GM12873 (cell line): Measurements from ENCODE around the gene CHAF1A.
A peak's percentile ranks its signal among the peaks of the same experiment; 100 is the strongest.

Source experiments
- TF ChIP-seq, protein P1 (sequence below): IDR thresholded peaks from 2 replicates; pipeline ENCODE4 v1.5.1; 2012; ENCODE audit warnings: low read depth, mild to moderate bottlenecking, moderate library complexity, low read length, control low read depth; ENCODE audit not compliant: insufficient read depth; ENCODE audit errors: missing control alignments

The CHAF1A gene, protein sequence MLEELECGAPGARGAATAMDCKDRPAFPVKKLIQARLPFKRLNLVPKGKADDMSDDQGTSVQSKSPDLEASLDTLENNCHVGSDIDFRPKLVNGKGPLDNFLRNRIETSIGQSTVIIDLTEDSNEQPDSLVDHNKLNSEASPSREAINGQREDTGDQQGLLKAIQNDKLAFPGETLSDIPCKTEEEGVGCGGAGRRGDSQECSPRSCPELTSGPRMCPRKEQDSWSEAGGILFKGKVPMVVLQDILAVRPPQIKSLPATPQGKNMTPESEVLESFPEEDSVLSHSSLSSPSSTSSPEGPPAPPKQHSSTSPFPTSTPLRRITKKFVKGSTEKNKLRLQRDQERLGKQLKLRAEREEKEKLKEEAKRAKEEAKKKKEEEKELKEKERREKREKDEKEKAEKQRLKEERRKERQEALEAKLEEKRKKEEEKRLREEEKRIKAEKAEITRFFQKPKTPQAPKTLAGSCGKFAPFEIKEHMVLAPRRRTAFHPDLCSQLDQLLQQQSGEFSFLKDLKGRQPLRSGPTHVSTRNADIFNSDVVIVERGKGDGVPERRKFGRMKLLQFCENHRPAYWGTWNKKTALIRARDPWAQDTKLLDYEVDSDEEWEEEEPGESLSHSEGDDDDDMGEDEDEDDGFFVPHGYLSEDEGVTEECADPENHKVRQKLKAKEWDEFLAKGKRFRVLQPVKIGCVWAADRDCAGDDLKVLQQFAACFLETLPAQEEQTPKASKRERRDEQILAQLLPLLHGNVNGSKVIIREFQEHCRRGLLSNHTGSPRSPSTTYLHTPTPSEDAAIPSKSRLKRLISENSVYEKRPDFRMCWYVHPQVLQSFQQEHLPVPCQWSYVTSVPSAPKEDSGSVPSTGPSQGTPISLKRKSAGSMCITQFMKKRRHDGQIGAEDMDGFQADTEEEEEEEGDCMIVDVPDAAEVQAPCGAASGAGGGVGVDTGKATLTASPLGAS

DNA sequence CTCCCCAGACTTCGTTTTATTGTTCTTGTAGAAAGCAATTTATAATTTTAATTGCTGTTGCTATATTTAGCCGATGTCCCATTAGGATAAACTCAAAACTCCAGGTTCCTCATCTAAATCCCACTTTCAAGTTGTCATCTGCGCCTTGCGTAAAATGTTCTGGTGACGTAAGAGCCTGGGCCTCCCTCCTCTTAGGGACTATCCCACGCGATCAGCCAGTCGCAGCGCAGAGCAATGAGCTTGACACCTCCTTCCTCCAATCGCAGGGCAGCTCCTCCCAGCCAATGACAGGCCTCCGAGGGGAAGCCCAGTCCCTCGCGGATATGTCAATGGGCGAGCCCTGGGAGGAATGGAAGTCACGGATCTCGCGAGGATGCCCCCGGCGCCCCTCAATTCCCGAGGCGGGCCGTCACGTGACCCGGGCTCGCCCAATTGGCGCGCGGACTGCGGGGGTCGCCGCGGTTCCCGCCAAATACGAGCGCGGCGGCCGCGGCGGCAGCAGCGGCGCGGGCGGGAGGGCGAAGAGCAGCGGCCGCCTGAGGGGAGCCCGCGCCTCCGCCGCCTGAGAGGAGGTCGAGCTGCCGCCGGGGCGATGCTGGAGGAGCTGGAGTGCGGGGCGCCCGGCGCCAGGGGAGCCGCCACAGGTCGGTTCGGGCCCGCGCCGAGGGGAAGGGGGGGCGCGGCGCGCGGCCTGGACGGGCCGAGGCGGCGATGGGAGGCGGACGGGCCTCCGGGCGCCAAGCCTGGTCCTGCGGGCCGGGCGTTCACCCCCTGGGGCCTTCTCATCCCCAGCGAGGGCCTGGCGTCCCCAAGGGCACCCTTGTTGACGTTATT lies at the start of gene CHAF1A:
Gene CHAF1A, plus strand, starts transcription at position 470 of the 834 bp plus-strand sequence. Its CDS starts 123 bp downstream, at position 593.
- TF ChIP-seq, protein P1, sequence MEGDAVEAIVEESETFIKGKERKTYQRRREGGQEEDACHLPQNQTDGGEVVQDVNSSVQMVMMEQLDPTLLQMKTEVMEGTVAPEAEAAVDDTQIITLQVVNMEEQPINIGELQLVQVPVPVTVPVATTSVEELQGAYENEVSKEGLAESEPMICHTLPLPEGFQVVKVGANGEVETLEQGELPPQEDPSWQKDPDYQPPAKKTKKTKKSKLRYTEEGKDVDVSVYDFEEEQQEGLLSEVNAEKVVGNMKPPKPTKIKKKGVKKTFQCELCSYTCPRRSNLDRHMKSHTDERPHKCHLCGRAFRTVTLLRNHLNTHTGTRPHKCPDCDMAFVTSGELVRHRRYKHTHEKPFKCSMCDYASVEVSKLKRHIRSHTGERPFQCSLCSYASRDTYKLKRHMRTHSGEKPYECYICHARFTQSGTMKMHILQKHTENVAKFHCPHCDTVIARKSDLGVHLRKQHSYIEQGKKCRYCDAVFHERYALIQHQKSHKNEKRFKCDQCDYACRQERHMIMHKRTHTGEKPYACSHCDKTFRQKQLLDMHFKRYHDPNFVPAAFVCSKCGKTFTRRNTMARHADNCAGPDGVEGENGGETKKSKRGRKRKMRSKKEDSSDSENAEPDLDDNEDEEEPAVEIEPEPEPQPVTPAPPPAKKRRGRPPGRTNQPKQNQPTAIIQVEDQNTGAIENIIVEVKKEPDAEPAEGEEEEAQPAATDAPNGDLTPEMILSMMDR = no peak

DNA sequence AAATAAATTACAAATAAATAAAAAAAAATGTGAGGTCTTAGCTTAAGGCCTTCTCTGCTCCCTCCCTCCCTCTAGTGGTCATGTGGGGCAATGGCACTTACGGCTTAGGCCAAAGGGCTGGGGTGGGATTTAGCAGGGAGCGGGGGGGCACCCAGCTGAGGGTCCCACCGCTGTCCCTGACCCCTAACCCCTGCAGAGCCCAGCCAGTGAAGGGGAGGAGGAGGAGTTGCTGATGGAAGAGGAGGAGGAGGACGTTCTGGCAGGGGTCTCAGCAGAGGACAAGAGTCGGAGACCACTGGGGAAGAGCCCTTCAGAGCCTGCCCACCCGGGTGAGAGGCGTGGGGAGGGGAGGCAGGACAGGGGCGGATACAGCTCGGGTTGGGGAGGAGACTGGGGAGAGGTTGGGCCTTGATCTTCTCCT lies 49.7 kb upstream of the CHAF1A start:
- TF ChIP-seq, protein P1 = peak; percentile 79

DNA sequence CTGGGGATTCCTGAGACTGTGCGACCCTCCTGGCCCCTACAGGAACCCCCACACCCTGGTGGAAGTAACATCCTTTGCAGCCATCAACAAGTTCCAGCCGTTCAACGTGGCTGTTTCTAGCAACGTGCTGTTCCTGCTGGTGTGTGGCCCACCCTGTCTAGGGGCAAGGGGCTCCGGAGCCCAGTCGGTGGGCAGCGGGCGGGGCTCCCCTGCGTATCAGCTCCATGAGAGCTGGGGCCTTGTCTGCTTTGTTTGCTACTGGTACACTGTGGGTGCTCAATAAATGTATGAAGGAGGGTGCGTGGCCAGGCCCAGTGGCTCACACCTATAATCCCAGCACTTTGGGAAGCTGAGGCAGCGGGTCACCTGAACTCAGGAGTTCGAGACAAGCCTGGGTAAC lies 48.2 kb upstream of the CHAF1A start:
- TF ChIP-seq, protein P1 = no peak

DNA sequence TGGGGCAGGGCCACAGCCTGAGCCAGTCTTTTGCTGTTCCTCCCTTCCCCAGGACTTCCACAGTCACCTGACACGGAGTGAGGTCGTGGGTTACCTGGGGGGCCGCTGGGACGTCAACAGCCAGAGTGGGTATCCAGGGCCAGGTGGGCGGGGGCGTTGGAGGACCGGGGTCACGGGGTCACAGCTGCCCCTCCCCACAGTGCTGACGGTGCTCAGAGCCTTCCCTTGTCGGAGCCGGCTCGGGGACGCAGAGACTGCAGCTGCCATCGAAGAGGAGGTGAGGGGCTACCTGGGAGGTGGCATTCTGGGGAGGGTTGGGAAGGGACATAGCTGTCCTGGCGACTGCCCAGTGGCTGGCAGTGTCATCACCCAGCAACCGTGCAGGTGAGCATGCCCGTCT lies 47.5 kb upstream of the CHAF1A start:
- TF ChIP-seq, protein P1 = no peak

DNA sequence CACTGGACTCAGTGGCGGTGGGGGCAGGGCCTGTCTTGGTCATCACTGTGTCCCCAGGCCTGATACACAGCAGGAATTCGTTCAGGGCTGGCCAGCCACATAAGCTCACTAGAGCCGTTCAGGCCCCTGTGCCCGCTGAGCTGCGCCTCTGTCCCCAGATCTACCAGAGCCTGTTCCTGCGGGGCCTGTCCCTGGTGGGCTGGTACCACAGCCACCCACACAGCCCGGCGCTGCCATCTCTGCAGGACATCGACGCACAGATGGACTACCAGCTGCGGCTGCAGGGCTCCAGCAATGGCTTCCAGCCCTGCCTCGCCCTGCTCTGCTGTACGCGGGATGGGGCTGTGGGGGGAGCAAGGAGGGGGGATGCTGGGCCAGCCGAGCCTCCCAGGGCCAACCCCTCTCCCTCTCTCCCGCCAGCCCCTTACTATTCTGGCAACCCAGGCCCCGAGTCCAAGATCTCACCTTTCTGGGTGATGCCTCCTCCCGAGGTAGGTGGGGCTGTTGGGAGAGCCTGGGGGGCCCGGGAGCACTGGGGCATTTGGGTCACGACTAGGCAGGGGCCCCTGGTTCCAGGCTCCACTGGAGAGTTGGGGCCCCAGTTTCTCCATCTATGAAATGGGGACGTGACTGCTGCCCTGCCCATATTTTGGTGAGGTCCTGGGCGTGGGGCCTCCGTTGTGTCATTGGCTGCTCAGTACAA lies 45.2 kb upstream of the CHAF1A start:
- TF ChIP-seq, protein P1 = no peak

DNA sequence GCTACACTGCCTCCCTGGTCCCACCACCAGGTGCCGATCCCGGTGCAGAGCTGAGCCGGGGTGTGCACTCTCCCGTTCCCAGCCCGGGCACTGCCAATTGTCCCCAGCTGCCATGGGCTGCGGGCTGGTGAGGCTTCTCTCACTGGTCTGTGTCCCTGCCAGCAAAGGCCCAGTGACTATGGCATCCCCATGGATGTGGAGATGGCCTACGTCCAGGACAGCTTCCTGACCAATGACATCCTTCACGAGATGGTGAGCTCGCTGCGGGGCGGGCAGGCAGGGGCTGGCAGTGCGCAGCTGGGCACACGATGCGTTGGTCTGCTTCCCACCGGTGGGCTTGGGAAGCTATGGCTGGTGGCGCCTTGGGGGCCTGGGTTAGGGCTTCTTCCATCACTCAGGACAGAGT lies 44.5 kb upstream of the CHAF1A start:
- TF ChIP-seq, protein P1 = no peak
